KMS-11 (cell line): Measurements from ENCODE around the gene C1QL2.

Experiments used
- H2AFZ ChIP-seq: fragments of 200-600 bp; sonication (generic); 2 replicates; pipeline ENCODE4 v1.6.1; 2016; ENCODE audit warnings: antibody characterized with exemption, mixed run types, low read depth
- H3K27ac ChIP-seq: fragments of 200-600 bp; sonication (generic); 2 replicates; pipeline ENCODE4 v1.6.1; 2016; ENCODE audit warnings: mild to moderate bottlenecking, mixed run types
- H3K27me3 ChIP-seq: fragments of 200-600 bp; sonication (generic); 2 replicates; pipeline ENCODE4 v1.6.1; 2017; ENCODE audit warnings: mild to moderate bottlenecking, low read depth, mixed run types, moderate library complexity; ENCODE audit not compliant: insufficient read depth
- H3K36me3 ChIP-seq: fragments of 200-600 bp; sonication (generic); 2 replicates; pipeline ENCODE4 v1.6.1; 2017; ENCODE audit warnings: mild to moderate bottlenecking, mixed run types; ENCODE audit not compliant: insufficient read depth
- H3K4me1 ChIP-seq: fragments of 200-600 bp; sonication (generic); 2 replicates; pipeline ENCODE4 v1.6.1; 2016; ENCODE audit warnings: mild to moderate bottlenecking, low read depth, mixed run types; ENCODE audit not compliant: poor library complexity, severe bottlenecking
- H3K4me2 ChIP-seq: fragments of 200-600 bp; sonication (generic); 2 replicates; pipeline ENCODE4 v1.7.0; 2016; ENCODE audit warnings: mild to moderate bottlenecking, mixed run types
- H3K4me3 ChIP-seq: fragments of 200-600 bp; sonication (generic); IDR thresholded peaks from 2 replicates; pipeline ENCODE4 v1.6.1; 2017; ENCODE audit warnings: low read depth, low read length, mixed read lengths; ENCODE audit not compliant: insufficient read depth
- H3K79me2 ChIP-seq: fragments of 200-600 bp; sonication (generic); 2 replicates; pipeline ENCODE4 v1.6.1; 2016; ENCODE audit warnings: low read depth, mixed run types; ENCODE audit not compliant: insufficient read depth
- H3K9ac ChIP-seq: fragments of 200-600 bp; sonication (generic); 2 replicates; pipeline ENCODE4 v1.6.1; 2016; ENCODE audit warnings: mild to moderate bottlenecking, mixed run types
- H4K20me1 ChIP-seq: fragments of 200-600 bp; sonication (generic); 2 replicates; pipeline ENCODE4 v1.6.1; 2016; ENCODE audit warnings: mild to moderate bottlenecking, mixed run types; ENCODE audit not compliant: insufficient read depth
- TF ChIP-seq, protein P1 (sequence below): fragments of 200-600 bp; sonication (generic); conservative IDR thresholded peaks from 2 replicates; pipeline ENCODE4 v1.6.1; 2017; ENCODE audit warnings: low read depth, mild to moderate bottlenecking, antibody characterized with exemption, low read length, moderate library complexity, mixed read lengths

Gene C1QL2

DNA sequence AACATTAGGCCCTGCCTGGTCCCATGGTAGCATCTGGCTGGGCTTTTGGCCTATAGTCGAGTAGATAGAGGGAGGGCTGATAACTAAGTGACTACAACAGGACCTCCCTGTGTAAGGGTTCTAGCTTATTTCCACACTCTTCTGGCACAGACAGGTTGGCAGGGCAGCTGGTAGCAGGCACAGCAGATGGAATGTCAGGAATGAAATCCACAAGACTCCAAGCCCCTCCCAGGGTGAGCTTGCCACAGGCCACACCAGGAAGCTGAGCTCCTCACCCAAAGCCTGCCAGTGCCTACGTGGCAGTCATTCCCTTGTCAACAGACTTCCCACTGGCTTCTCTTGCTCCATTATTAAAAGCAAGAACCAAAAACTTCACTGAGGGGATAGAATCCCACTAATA lies 20.7 kb upstream of the C1QL2 start:
- H3K36me3 ChIP-seq, result no peaks in the 10 kb centered on the region
- H2AFZ ChIP-seq, result no peak overlapping the region
- H3K9ac ChIP-seq, result no peak overlapping the region
- no peak overlapping the region for H3K4me3 ChIP-seq
- H3K4me1 ChIP-seq, result no peaks in the 10 kb centered on the region
- no peaks in the 10 kb centered on the region for H3K27me3 ChIP-seq
- no peak overlapping the region for H3K27ac ChIP-seq
- TF ChIP-seq, protein P1, sequence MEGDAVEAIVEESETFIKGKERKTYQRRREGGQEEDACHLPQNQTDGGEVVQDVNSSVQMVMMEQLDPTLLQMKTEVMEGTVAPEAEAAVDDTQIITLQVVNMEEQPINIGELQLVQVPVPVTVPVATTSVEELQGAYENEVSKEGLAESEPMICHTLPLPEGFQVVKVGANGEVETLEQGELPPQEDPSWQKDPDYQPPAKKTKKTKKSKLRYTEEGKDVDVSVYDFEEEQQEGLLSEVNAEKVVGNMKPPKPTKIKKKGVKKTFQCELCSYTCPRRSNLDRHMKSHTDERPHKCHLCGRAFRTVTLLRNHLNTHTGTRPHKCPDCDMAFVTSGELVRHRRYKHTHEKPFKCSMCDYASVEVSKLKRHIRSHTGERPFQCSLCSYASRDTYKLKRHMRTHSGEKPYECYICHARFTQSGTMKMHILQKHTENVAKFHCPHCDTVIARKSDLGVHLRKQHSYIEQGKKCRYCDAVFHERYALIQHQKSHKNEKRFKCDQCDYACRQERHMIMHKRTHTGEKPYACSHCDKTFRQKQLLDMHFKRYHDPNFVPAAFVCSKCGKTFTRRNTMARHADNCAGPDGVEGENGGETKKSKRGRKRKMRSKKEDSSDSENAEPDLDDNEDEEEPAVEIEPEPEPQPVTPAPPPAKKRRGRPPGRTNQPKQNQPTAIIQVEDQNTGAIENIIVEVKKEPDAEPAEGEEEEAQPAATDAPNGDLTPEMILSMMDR, result no peak
- no peaks in the 10 kb centered on the region for H4K20me1 ChIP-seq
- H3K4me2 ChIP-seq, result no peak overlapping the region
- H3K79me2 ChIP-seq, result no peaks in the 10 kb centered on the region

DNA sequence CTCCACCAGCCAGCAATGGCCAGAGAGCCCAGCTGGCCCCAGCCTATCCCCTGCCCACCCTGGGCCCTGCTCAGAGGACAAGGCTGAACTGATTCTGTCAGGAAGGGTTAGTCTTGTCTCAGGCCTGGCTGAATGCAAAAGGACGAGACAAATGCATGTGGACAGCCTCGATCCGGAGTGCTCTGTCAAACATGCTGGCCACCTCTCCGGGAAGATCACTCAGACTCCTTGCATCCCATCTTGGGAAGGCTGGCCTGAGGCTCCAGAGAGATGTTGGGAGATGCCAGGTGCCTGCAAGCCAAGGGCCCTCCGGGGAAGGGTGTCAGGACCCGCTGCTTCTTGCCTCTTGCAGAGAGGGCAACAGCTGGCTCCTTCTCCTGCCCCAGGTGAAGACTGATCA lies 20.2 kb upstream of the C1QL2 start:
- Histone ChIP-seq H4K20me1 (no peaks in the 10 kb centered on the region), H2AFZ (no peak overlapping the region), H3K4me3 (no peak overlapping the region), H3K4me2 (no peak overlapping the region), H3K79me2 (no peaks in the 10 kb centered on the region), H3K36me3 (no peaks in the 10 kb centered on the region), H3K27ac (no peak overlapping the region), H3K4me1 (no peaks in the 10 kb centered on the region), H3K27me3 (no peaks in the 10 kb centered on the region), H3K9ac (no peak overlapping the region)
- TF ChIP-seq, protein P1, result no peak

DNA sequence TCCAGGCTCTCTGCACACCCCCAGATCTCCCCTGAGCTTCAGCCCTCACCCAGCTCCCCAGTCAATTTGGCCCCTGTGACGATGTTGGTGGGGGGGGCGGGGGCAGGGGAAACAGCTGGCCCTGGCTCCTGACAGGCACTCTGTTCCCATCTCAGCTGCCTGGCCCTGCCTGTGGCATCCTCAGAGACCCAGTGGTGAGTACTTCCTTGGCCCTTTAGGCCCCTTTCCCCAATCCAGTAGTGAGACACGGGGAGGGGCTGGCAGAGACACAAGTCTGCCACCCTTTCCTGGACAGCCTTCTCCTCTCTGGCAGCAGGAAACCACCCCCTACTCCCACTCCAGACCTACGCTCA lies 19.3 kb upstream of the C1QL2 start:
- Histone ChIP-seq H3K9ac (no peak overlapping the region), H3K27me3 (no peaks in the 10 kb centered on the region), H3K4me2 (no peak overlapping the region), H3K4me1 (no peaks in the 10 kb centered on the region), H3K27ac (no peak overlapping the region), H3K4me3 (no peak overlapping the region), H3K36me3 (no peaks in the 10 kb centered on the region), H3K79me2 (no peaks in the 10 kb centered on the region), H4K20me1 (no peaks in the 10 kb centered on the region), H2AFZ (no peak overlapping the region)
- TF ChIP-seq, protein P1, result no peak

DNA sequence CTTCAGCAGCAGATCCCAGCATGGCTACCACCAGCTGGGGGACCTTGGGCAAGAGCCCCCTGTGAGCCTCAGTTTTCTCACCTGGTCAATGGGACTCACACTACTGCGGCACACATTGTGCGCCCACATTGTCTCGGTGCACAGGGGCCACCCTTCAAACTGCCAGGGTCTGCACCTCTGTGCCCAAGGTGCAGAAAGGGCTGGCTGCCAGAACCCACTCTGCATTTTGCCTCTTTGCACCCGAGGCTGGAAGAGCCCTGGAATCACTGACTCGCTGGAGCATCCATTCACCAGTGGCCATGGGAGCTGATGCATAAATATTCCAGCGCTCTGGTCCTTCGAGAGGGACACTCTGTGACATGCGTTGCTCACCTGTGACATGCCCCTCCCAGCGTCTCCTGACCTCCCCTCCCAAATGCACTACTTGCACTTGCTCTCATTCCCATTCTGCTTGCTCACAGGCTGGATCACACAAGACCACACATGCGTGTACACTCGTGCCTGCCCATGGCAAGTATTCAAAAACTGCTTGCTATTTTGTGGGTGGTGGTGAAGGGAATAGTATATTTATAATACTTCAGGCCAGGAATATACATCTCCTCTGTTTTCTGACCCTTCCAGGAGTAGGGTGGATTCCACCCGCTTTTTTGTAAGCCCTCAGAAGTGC lies 18.8 kb upstream of the C1QL2 start:
- no peaks in the 10 kb centered on the region for H4K20me1 ChIP-seq
- TF ChIP-seq, protein P1, result no peak

More for the DNA sequence above, 18.8 kb upstream of the C1QL2 start:
- H3K4me1 ChIP-seq, result no peaks in the 10 kb centered on the region
- H3K9ac ChIP-seq, result no peak overlapping the region
- no peak overlapping the region for H3K4me2 ChIP-seq
- no peak overlapping the region for H2AFZ ChIP-seq
- H3K79me2 ChIP-seq, result no peaks in the 10 kb centered on the region
- no peaks in the 10 kb centered on the region for H3K27me3 ChIP-seq
- no peaks in the 10 kb centered on the region for H3K36me3 ChIP-seq
- no peak overlapping the region for H3K4me3 ChIP-seq
- no peak overlapping the region for H3K27ac ChIP-seq
